Measurements from ENCODE around the gene SPATC1L. TPM values are rescaled to one million over a fixed set of nuclear protein-coding genes. Genes with fewer than 3 reads are reported as not detected.

Gene SPATC1L
- total RNA-seq, 1 experiment from 2014 or later = 36.0 TPM

DNA sequence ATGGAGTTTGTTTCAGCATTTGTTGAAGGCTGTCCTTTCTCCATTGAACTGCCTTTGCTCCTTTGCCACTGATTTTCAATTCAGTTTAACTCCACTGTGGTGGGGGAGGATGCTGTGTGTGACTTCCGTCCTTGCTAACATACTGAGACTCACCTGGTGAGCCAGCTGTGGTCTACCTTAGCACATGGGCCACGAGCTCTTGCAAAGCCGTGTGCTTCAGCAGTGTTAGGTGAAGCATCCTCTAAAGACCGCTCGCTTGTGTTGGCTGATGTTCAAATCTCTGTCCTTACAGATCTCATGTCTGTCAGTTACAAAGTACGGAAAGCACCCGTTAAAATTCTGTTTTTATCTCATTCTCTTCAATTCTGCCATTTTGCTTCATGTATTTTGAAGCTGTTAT is 3.6 kb upstream of the SPATC1L start:
- Histone ChIP-seq H3K4ac (ENCODE audit: low read depth, low read length) (no peak overlapping the region), H3K9ac (ENCODE audit: extremely low read depth, insufficient read length, low read length) (no peak overlapping the region), H3K27me3 (ENCODE audit: insufficient read depth, low read length) (no peaks in the 10 kb centered on the region), H3K56ac (ENCODE audit: insufficient read length, low read depth, low read length) (no peak overlapping the region), H2BK120ac (ENCODE audit: low read depth, low read length, poor library complexity, severe bottlenecking) (no peak overlapping the region), H3K4me1 (ENCODE audit: insufficient read depth, low read length) (peaks cover 4% of the 10 kb centered on the region; the same call in 1 of the 2 replicates), H2BK20ac (ENCODE audit: low read depth, low read length, poor library complexity, severe bottlenecking) (no peak overlapping the region), H3K23me2 (ENCODE audit: insufficient read length, low read depth, low read length, poor library complexity, severe bottlenecking) (peaks cover 7% of the 10 kb centered on the region), H3K18ac (ENCODE audit: insufficient read length, low read depth, low read length) (no peak overlapping the region), H3T11ph (ENCODE audit: low read length) (no peak overlapping the region), H4K91ac (ENCODE audit: insufficient read length, low read depth, low read length) (no peak overlapping the region), H2AK5ac (ENCODE audit: insufficient read length, low read length) (no peak overlapping the region), H3K79me2 (ENCODE audit: insufficient read depth, low read length) (no peaks in the 10 kb centered on the region), H3K4me2 (ENCODE audit: insufficient read depth, insufficient read length, low read length) (no peak overlapping the region), H4K8ac (replicated peaks; ENCODE audit: insufficient read length, low read depth, low read length) (no peak overlapping the region), H3K14ac (ENCODE audit: insufficient read depth, low read length) (no peak overlapping the region), H4K20me1 (ENCODE audit: control insufficient read depth, insufficient read depth, insufficient read length) (no peaks in the 10 kb centered on the region), H2BK5ac (ENCODE audit: insufficient read length, low read length) (no peak overlapping the region), H3K27ac (ENCODE audit: insufficient read length, low read depth, low read length) (no peak overlapping the region), H3K9me3 (ENCODE audit: control insufficient read depth, low read depth, low read length) (no peaks in the 10 kb centered on the region), H2BK12ac (ENCODE audit: insufficient read length, low read depth, low read length) (no peak overlapping the region), H4K5ac (ENCODE audit: insufficient read length, low read depth, low read length) (no peak overlapping the region), H2AFZ (ENCODE audit: low read length) (no peak overlapping the region), H2BK15ac (ENCODE audit: low read depth, low read length) (no peak overlapping the region), H3K23ac (ENCODE audit: insufficient read length, low read depth, low read length) (no peak overlapping the region), H3K79me1 (ENCODE audit: insufficient read depth, low read depth, low read length, poor library complexity, severe bottlenecking) (no peaks in the 10 kb centered on the region)
- peaks cover 22 to 29% of the 10 kb centered on the region in 2 experiments for H3K4me1 Mint-ChIP-seq
- TF ChIP-seq CTCF (conservative IDR thresholded peaks at IDR 0.05) = no peak
- peaks cover 12 to 22% (median 19%) of the 10 kb centered on the region in 3 experiments; a peak in 6 of 7 replicates for H3K36me3 Mint-ChIP-seq (ENCODE audit: insufficient read depth in 1 of 3, low read depth in 3 of 3)
- no CpG with 5 or more reads among the region's 7 CpGs for WGBS (ENCODE audit: extremely low coverage, insufficient read length, low lambda C conversion rate)
- DNase-seq = no peak
- peak overlapping the region in 1 of 3 experiments; percentile 4; a peak in 2 of 7 replicates for H3K27ac Mint-ChIP-seq
- no peak overlapping the region for H3K4me3 Mint-ChIP-seq
- no peaks in the 10 kb centered on the region for H3K27me3 Mint-ChIP-seq (ENCODE audit: low read depth)
- H3K9me3 Mint-ChIP-seq = no peaks in the 10 kb centered on the region

Data from H9 (cell line).